Endothelial cell (in vitro differentiated cells): ENCODE data around the gene STX10. TPM values are rescaled to one million over a fixed set of nuclear protein-coding genes. Genes with fewer than 3 reads are reported as not detected.

Experiments used
- DNase-seq: peaks from one replicate; pipeline ENCODE4 v3.0.0; 2021; ENCODE audit warnings: low spot score
- H3K27ac Mint-ChIP-seq: one replicate; pipeline ENCODE4 v1.8.0; 2021; ENCODE audit warnings: mixed read lengths, inconsistent platforms; ENCODE audit not compliant: unreplicated experiment
- H3K27me3 Mint-ChIP-seq: one replicate; pipeline ENCODE4 v1.8.0; 2021; ENCODE audit warnings: mild to moderate bottlenecking, moderate library complexity, mixed read lengths, inconsistent platforms; ENCODE audit not compliant: unreplicated experiment
- H3K36me3 Mint-ChIP-seq: one replicate; pipeline ENCODE4 v1.8.0; 2021; ENCODE audit warnings: mild to moderate bottlenecking, low read depth, mixed read lengths, inconsistent platforms; ENCODE audit not compliant: unreplicated experiment
- H3K4me1 Mint-ChIP-seq: one replicate; pipeline ENCODE4 v1.8.0; 2021; ENCODE audit warnings: mild to moderate bottlenecking, mixed read lengths, inconsistent platforms; ENCODE audit not compliant: unreplicated experiment
- H3K4me3 Mint-ChIP-seq: one replicate; pipeline ENCODE4 v1.8.0; 2021; ENCODE audit warnings: mild to moderate bottlenecking, mixed read lengths, inconsistent platforms; ENCODE audit not compliant: unreplicated experiment
- H3K9me3 Mint-ChIP-seq: one replicate; pipeline ENCODE4 v1.8.0; 2021; ENCODE audit warnings: mixed read lengths, inconsistent platforms; ENCODE audit not compliant: unreplicated experiment
- total RNA-seq: library from RNA; stranded (reverse); fragmentation: NEBNext Ultra II Directional; extraction: Animal tissue kit (Norgen Biotek cat#: 25700); gene quantifications from one replicate; pipeline ENCODE4 v1.2.1, GENCODE V29; 2021; ENCODE audit not compliant: unreplicated experiment
- TF ChIP-seq, protein P1 (sequence below): fragments of 200-600 bp; sonication (generic); IDR thresholded peaks from one replicate; pipeline ENCODE4 v1.5.0; 2021; ENCODE audit warnings: antibody characterized with exemption; ENCODE audit not compliant: unreplicated experiment

Gene STX10
- total RNA-seq, 1 donor from 2014 or later = 31.8 TPM

- Mint-ChIP-seq H3K27ac (peak overlapping the region; percentile 72), H3K9me3 (no peaks in the 10 kb centered on the region), H3K36me3 (peaks cover 22% of the 10 kb centered on the region), H3K4me3 (peak overlapping the region; percentile 47), H3K4me1 (peaks cover 4% of the 10 kb centered on the region), H3K27me3 (peaks cover 4% of the 10 kb centered on the region)
- no peak for DNase-seq
- TF ChIP-seq, protein P1, sequence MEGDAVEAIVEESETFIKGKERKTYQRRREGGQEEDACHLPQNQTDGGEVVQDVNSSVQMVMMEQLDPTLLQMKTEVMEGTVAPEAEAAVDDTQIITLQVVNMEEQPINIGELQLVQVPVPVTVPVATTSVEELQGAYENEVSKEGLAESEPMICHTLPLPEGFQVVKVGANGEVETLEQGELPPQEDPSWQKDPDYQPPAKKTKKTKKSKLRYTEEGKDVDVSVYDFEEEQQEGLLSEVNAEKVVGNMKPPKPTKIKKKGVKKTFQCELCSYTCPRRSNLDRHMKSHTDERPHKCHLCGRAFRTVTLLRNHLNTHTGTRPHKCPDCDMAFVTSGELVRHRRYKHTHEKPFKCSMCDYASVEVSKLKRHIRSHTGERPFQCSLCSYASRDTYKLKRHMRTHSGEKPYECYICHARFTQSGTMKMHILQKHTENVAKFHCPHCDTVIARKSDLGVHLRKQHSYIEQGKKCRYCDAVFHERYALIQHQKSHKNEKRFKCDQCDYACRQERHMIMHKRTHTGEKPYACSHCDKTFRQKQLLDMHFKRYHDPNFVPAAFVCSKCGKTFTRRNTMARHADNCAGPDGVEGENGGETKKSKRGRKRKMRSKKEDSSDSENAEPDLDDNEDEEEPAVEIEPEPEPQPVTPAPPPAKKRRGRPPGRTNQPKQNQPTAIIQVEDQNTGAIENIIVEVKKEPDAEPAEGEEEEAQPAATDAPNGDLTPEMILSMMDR = no peak
Observed at GRCh38 chr19:13139633-13140311, 10.4 kb downstream of the STX10 start.

DNA sequence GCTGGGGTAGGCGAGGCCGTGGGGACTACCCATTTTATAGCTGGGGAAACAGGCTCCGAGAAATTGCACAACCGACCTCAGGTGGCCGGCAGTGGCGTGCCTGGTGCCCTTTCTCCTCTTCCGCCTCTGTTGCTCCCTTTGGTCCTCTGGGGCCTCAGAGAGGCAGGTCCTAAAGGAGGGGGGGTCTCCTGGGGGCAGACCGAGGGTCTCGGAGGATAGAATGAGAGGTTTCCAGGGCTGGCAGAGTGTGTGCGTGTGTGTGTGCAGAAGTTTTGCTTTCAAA is 11.3 kb downstream of the STX10 start:
- H3K9me3 Mint-ChIP-seq = no peaks in the 10 kb centered on the region
- no peak overlapping the region for H3K4me3 Mint-ChIP-seq
- H3K27me3 Mint-ChIP-seq = peaks cover 4% of the 10 kb centered on the region
- peaks cover 22% of the 10 kb centered on the region for H3K36me3 Mint-ChIP-seq
- H3K4me1 Mint-ChIP-seq = peaks cover 4% of the 10 kb centered on the region
- DNase-seq = no peak
- TF ChIP-seq, protein P1 = no peak
- no peak overlapping the region for H3K27ac Mint-ChIP-seq

- Mint-ChIP-seq H3K4me3 (no peak overlapping the region), H3K4me1 (peaks cover 4% of the 10 kb centered on the region), H3K27me3 (peaks cover 4% of the 10 kb centered on the region), H3K36me3 (peaks cover 20% of the 10 kb centered on the region), H3K9me3 (no peaks in the 10 kb centered on the region), H3K27ac (no peak overlapping the region)
- TF ChIP-seq, protein P1 = no peak
- no peak for DNase-seq
Observed at GRCh38 chr19:13138171-13138915, 11.8 kb downstream of the STX10 start.

DNA sequence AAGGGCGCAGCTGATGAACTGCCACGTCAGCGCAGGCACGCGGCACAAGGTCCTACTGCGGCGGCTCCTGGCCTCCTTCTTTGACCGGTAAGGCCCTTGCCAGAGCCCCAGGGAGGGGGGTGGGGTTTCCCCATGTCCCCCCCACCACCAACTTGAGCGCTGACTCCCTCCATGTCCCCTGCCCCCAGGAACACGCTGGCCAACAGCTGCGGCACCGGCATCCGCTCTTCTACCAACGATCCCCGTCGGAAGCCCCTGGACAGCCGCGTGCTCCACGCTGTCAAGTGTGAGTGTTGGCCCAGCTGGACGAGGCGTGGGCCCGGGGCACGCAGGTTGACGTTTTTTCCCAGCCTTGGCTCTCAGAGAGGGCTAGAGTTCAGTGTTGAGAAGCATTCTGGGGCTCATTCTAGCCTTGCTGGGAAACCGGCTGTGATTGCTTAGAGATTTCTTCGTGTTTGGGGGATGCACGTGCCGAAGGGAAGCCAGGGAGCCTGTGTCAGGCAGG is 12.8 kb downstream of the STX10 start:
- Mint-ChIP-seq H3K4me3 (peak overlapping the region; percentile 74), H3K4me1 (peaks cover 4% of the 10 kb centered on the region), H3K36me3 (peaks cover 20% of the 10 kb centered on the region), H3K9me3 (no peaks in the 10 kb centered on the region), H3K27me3 (peaks cover 4% of the 10 kb centered on the region), H3K27ac (peak overlapping the region; percentile 70)
- TF ChIP-seq, protein P1 = no peak
- DNase-seq = no peak
